GM19099 (cell line): ENCODE data around the gene IER3.

Source experiments
- POLR2A ChIP-seq: IDR thresholded peaks from 3 replicates; pipeline ENCODE4 v1.6.1; 2011; ENCODE audit warnings: low read depth; ENCODE audit not compliant: insufficient read length; ENCODE audit errors: extremely low read depth

The IER3 gene

GRCh38 chr6:30760549-30760948 lies 16.2 kb upstream of the IER3 start:
- no peak for TF ChIP-seq POLR2A

GRCh38 chr6:30759575-30760239 lies 15.4 kb upstream of the IER3 start:
- TF ChIP-seq POLR2A = no peak

GRCh38 chr6:30757261-30757904 lies 13.0 kb upstream of the IER3 start:
- no peak for TF ChIP-seq POLR2A

- TF ChIP-seq POLR2A = no peak
Observed at GRCh38 chr6:30754631-30755030, 10.3 kb upstream of the IER3 start.

- TF ChIP-seq POLR2A = no peak
Observed at GRCh38 chr6:30752157-30752927, 8.0 kb upstream of the IER3 start.

- no peak for TF ChIP-seq POLR2A
Observed at GRCh38 chr6:30750379-30750668, 6.0 kb upstream of the IER3 start.

- no peak for TF ChIP-seq POLR2A
Observed at GRCh38 chr6:30749554-30750378, 5.4 kb upstream of the IER3 start.

GRCh38 chr6:30748851-30749540 lies 4.6 kb upstream of the IER3 start:
- no peak for TF ChIP-seq POLR2A

GRCh38 chr6:30747902-30748769 lies 3.8 kb upstream of the IER3 start:
- TF ChIP-seq POLR2A = no peak

- TF ChIP-seq POLR2A = no peak
Observed at GRCh38 chr6:30747300-30747687, 2.9 kb upstream of the IER3 start.

GRCh38 chr6:30743099-30744053 lies 971 bp downstream of the IER3 start:
- TF ChIP-seq POLR2A = no peak

GRCh38 chr6:30742316-30743098 lies 1.8 kb downstream of the IER3 start, which contains the start of gene FLOT1:
Gene FLOT1, minus strand, starts transcription at chr6:30742687. Its CDS starts 498 bp downstream, at chr6:30742189.
- TF ChIP-seq POLR2A = peak; percentile 68
